IPS-15b (cell line): ENCODE measurements around the gene MBNL2.
"Not testable (repeated sequence)": the region's sequence is repeated elsewhere in the genome, so short reads cannot be mapped to it uniquely, and the experiment has no call there.

ENCODE experiments used
- H3K27me3 ChIP-seq: one replicate; pipeline ENCODE4 v1.6.1; 2013; ENCODE audit warnings: low read length; ENCODE audit not compliant: control insufficient read depth, insufficient read depth
- H3K36me3 ChIP-seq: one replicate; pipeline ENCODE4 v1.6.1; 2013; ENCODE audit warnings: low read length; ENCODE audit not compliant: control insufficient read depth, insufficient read depth
- H3K4me1 ChIP-seq: one replicate; pipeline ENCODE4 v1.6.1; 2013; ENCODE audit warnings: mild to moderate bottlenecking, low read length; ENCODE audit not compliant: control insufficient read depth, insufficient read depth
- H3K4me3 ChIP-seq: one replicate; pipeline ENCODE4 v1.5.1; 2013; ENCODE audit warnings: low read depth, low read length
- H3K9ac ChIP-seq: one replicate; pipeline ENCODE4 v1.6.1; 2013; ENCODE audit warnings: low read depth, mild to moderate bottlenecking, low read length
- H3K9me3 ChIP-seq: one replicate; pipeline ENCODE4 v1.6.1; 2013; ENCODE audit warnings: mild to moderate bottlenecking, low read length; ENCODE audit not compliant: control insufficient read depth, insufficient read depth

MBNL2 gene

DNA sequence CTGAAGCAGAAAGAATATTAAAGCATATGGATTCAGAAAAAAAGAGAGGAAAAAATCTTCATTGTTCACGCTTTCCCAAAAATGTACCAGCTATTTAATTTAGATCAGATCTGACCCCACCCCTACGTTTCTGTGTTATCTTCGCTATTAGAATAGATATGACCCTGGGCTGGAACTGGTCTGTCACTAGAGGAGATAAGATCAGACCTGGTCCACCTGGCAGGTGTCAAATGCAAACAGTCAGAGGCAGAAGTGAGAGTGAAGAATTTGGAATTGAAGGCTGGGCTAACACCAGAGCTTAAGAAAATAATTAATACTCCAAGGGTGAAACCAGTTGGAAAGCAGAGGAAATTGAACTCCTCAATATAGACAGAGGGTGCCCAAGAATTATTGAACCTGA is 30.0 kb upstream of the MBNL2 start:
- H3K9ac ChIP-seq, result no peak overlapping the region
- peaks cover 8% of the 10 kb centered on the region for H3K4me1 ChIP-seq
- no peak overlapping the region for H3K4me3 ChIP-seq
- H3K36me3 ChIP-seq, result no peaks in the 10 kb centered on the region
- H3K9me3 ChIP-seq, result no peaks in the 10 kb centered on the region
- no peaks in the 10 kb centered on the region for H3K27me3 ChIP-seq

- Histone ChIP-seq H3K9ac (no peak overlapping the region), H3K9me3 (no peaks in the 10 kb centered on the region), H3K36me3 (no peaks in the 10 kb centered on the region), H3K27me3 (no peaks in the 10 kb centered on the region), H3K4me1 (peaks cover 8% of the 10 kb centered on the region), H3K4me3 (no peak overlapping the region)
These were observed 28.6 kb upstream of the MBNL2 start for GRCh38 chr13:97193577-97193976.

- Histone ChIP-seq H3K4me1 (peaks cover 8% of the 10 kb centered on the region), H3K27me3 (no peaks in the 10 kb centered on the region), H3K36me3 (no peaks in the 10 kb centered on the region), H3K9ac (no peak overlapping the region), H3K9me3 (no peaks in the 10 kb centered on the region), H3K4me3 (no peak overlapping the region)
These were observed 27.7 kb upstream of the MBNL2 start for GRCh38 chr13:97194479-97194878.

- Histone ChIP-seq H3K4me1 (peaks cover 8% of the 10 kb centered on the region), H3K27me3 (no peaks in the 10 kb centered on the region), H3K9me3 (no peaks in the 10 kb centered on the region), H3K9ac (no peak overlapping the region), H3K4me3 (no peak overlapping the region), H3K36me3 (no peaks in the 10 kb centered on the region)
These were observed 25.8 kb upstream of the MBNL2 start for GRCh38 chr13:97196340-97196739.

DNA sequence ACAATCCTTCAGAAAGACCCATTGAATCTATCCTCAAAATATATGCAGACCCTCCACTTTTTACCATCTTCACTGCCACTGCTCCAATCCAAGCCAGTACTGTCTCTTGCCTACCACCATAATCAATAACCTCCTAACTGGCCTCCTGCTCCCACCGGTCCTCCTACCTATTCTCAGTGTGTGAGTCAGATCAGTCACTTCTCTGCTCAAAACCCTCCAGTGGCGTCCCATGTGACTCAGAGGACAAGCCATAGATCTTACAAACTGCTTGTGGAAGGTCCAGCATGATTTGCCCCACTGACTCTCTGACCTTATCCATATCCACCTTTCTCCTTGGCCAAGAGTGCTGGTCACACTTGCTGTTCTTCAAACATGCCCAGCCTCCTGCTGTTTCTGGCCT is 23.4 kb upstream of the MBNL2 start:
- Histone ChIP-seq H3K36me3 (no peaks in the 10 kb centered on the region), H3K9ac (no peak overlapping the region), H3K27me3 (no peaks in the 10 kb centered on the region), H3K9me3 (no peaks in the 10 kb centered on the region), H3K4me3 (no peak overlapping the region), H3K4me1 (peaks cover 8% of the 10 kb centered on the region)

DNA sequence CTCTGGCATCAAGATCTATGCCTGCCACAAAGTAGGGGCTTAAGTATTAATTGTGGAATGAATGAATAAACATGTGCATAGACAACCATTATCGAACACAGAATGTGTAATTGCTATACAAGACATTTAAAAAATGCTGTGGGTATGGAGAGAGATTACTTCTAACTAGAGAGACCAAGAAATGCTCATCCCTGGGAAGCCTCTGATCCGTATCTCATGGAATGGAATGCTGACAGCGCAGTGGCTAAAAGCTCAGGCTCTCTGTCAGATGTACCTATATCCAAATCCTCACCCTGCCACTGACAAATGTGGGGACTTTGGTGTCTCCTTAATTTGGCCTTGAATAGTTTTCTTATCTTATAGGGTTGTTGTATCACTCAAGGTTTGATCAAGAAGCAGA is 22.7 kb upstream of the MBNL2 start:
- H3K4me1 ChIP-seq, result peaks cover 5% of the 10 kb centered on the region
- no peaks in the 10 kb centered on the region for H3K36me3 ChIP-seq
- H3K4me3 ChIP-seq, result no peak overlapping the region
- H3K9ac ChIP-seq, result no peak overlapping the region
- no peaks in the 10 kb centered on the region for H3K9me3 ChIP-seq
- H3K27me3 ChIP-seq, result no peaks in the 10 kb centered on the region

GRCh38 chr13:97200081-97200942 is 21.8 kb upstream of the MBNL2 start:
- H3K27me3 ChIP-seq, result no peaks in the 10 kb centered on the region
- no peak overlapping the region for H3K4me3 ChIP-seq
- H3K36me3 ChIP-seq, result no peaks in the 10 kb centered on the region

GRCh38 chr13:97202761-97203160 is 19.4 kb upstream of the MBNL2 start:
- Histone ChIP-seq H3K9ac (no peak overlapping the region), H3K27me3 (no peaks in the 10 kb centered on the region), H3K36me3 (no peaks in the 10 kb centered on the region), H3K4me3 (no peak overlapping the region), H3K4me1 (no peaks in the 10 kb centered on the region), H3K9me3 (no peaks in the 10 kb centered on the region)

More at GRCh38 chr13:97200081-97200942, 21.8 kb upstream of the MBNL2 start:
- peaks cover 3% of the 10 kb centered on the region for H3K4me1 ChIP-seq
- no peaks in the 10 kb centered on the region for H3K9me3 ChIP-seq
- H3K9ac ChIP-seq, result no peak overlapping the region

GRCh38 chr13:97205465-97205864 is 16.7 kb upstream of the MBNL2 start:
- Histone ChIP-seq H3K9ac (no peak overlapping the region), H3K27me3 (no peaks in the 10 kb centered on the region), H3K9me3 (no peaks in the 10 kb centered on the region), H3K4me1 (no peaks in the 10 kb centered on the region), H3K4me3 (no peak overlapping the region), H3K36me3 (no peaks in the 10 kb centered on the region)

- Histone ChIP-seq H3K4me1 (no peaks in the 10 kb centered on the region), H3K9me3 (no peaks in the 10 kb centered on the region), H3K4me3 (no peak overlapping the region), H3K27me3 (no peaks in the 10 kb centered on the region), H3K9ac (no peak overlapping the region), H3K36me3 (no peaks in the 10 kb centered on the region)
These were observed 16.2 kb upstream of the MBNL2 start for GRCh38 chr13:97205982-97206381.

DNA sequence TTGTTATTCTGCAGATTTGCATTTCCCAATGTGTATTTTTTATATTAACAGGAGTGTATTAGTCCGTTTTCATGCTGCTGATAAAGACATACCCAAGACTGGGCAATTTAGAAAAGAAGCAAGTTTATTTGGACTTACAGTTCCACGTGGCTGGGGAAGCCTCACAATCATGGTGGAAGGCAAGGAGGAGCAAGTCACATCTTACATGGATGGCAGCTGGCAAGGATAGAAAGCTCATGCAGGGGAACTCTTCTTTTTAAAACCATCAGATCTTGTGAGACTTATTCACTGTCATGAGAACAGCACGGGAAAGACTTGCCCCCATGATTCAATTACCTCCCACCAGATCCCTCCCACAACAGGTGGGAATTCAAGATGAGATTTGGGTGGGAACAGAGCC is 14.9 kb upstream of the MBNL2 start:
- not testable (repeated sequence) for H3K9ac ChIP-seq, H3K36me3 ChIP-seq, H3K4me1 ChIP-seq, H3K4me3 ChIP-seq, H3K27me3 ChIP-seq, H3K9me3 ChIP-seq

GRCh38 chr13:97211300-97211699 is 10.8 kb upstream of the MBNL2 start:
- Histone ChIP-seq H3K4me1 (no peaks in the 10 kb centered on the region), H3K27me3 (peaks cover 10% of the 10 kb centered on the region), H3K36me3 (no peaks in the 10 kb centered on the region), H3K9me3 (no peaks in the 10 kb centered on the region), H3K9ac (no peak overlapping the region), H3K4me3 (no peak overlapping the region)
